Ramos (cell line): ENCODE data around the gene ADIRF.
"Not testable (repeated sequence)": the region's sequence is repeated elsewhere in the genome, so short reads cannot be mapped to it uniquely, and the experiment has no call there.

Experiments used
- in situ Hi-C: fragments of 300-500 bp; cut with MboI; formaldehyde crosslinking; loops from one replicate; pipeline ENCODE4 v1.14.3; 2022; ENCODE audit warnings: low sequenced_read_pairs; ENCODE audit not compliant: unreplicated experiment

The ADIRF gene

GRCh38 chr10:87019066-87019465 lies 50.8 kb downstream of the ADIRF start:
- in situ Hi-C loops: not testable (repeated sequence)

- in situ Hi-C loops: not testable (repeated sequence)
Measured at GRCh38 chr10:87019504-87019903, 51.2 kb downstream of the ADIRF start.

GRCh38 chr10:87020056-87020455 lies 51.8 kb downstream of the ADIRF start, which contains the start of gene FAM25A:
Gene FAM25A, plus strand, starts transcription at chr10:87020294. Its CDS starts 31 bp downstream, at chr10:87020325.
- in situ Hi-C loops: not testable (repeated sequence)
